PFSK-1 (cell line): Measurements from ENCODE around the gene VCPKMT.

Experiments used
- FOXP2 ChIP-seq: optimal IDR thresholded peaks from 2 replicates; pipeline ENCODE3; 2011; ENCODE audit warnings: borderline replicate concordance, control low read depth, inconsistent platforms; ENCODE audit not compliant: insufficient read depth; ENCODE audit errors: extremely low read length, extremely low read depth
- POLR2AphosphoS5 ChIP-seq: IDR thresholded peaks from 2 replicates; pipeline ENCODE4 v1.6.1; 2012; ENCODE audit warnings: low read depth, mild to moderate bottlenecking, control low read depth, low read length, moderate library complexity
- REST ChIP-seq, 2 experiments: IDR thresholded peaks; 2 replicates each; pipeline versions ENCODE4 v1.6.1 to v1.8.0; 2011 to 2012; ENCODE audit warnings: low read depth in 2 of 2, low read length in 2 of 2, control low read depth in 1 of 2, inconsistent platforms in 1 of 2, mild to moderate bottlenecking in 1 of 2, moderate library complexity in 1 of 2; ENCODE audit not compliant: insufficient read depth in 1 of 2
- SIN3A ChIP-seq: IDR thresholded peaks from 2 replicates; pipeline ENCODE4 v1.6.1; 2012; ENCODE audit warnings: mild to moderate bottlenecking, low read length, moderate library complexity, borderline replicate concordance; ENCODE audit not compliant: insufficient read depth
- TAF1 ChIP-seq: IDR thresholded peaks from 2 replicates; pipeline ENCODE4 v1.6.1; 2012; ENCODE audit warnings: low read length, control low read depth, borderline replicate concordance; ENCODE audit not compliant: insufficient read depth

The VCPKMT gene

GRCh38 chr14:50094056-50094755 lies 22.2 kb downstream of the VCPKMT start:
- TF ChIP-seq SIN3A (no peak), FOXP2 (no peak), TAF1 (no peak), POLR2AphosphoS5 (no peak), REST (IDR thresholded peaks at IDR 0.05; ENCODE audit: insufficient read depth in 1 of 2, low read depth in 2 of 2, low read length in 2 of 2) (no peak)

- no peak for TF ChIP-seq FOXP2
- no peak for TF ChIP-seq POLR2AphosphoS5
- TF ChIP-seq TAF1: no peak
- no peak for TF ChIP-seq REST (IDR thresholded peaks at IDR 0.05; ENCODE audit: insufficient read depth in 1 of 2, low read depth in 2 of 2, low read length in 2 of 2)
- no peak for TF ChIP-seq SIN3A
Observed at GRCh38 chr14:50093496-50093895, 22.9 kb downstream of the VCPKMT start.

DNA sequence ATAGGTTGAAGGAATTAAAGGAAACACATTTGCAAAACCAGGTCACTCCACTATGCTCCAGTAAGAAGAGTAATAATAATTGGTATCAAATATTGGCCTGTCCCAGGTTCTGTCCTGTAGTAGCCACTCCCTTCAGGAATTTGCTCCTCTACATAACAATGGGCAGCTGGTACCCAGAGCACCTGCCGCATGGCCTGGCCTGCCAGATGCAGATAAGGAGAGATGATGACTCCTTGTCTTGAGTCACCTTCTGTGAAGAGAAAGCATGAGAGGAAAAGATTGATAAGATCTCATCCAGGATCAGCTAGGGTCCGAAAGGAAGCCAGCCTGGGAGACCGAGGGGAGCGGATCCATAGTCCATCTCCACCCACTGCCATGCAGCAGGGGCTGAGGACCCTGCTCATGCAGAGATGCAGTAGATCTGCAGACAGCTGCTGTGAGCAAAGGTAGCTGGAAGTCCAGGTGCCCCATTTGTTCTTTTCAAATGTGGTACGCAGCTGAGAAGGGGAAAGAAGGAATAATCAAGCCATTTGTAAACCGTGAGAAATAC lies 24.3 kb downstream of the VCPKMT start:
- TF ChIP-seq POLR2AphosphoS5 (no peak), REST (IDR thresholded peaks at IDR 0.05; ENCODE audit: insufficient read depth in 1 of 2, low read depth in 2 of 2, low read length in 2 of 2) (no peak), TAF1 (no peak), SIN3A (no peak), FOXP2 (no peak)

DNA sequence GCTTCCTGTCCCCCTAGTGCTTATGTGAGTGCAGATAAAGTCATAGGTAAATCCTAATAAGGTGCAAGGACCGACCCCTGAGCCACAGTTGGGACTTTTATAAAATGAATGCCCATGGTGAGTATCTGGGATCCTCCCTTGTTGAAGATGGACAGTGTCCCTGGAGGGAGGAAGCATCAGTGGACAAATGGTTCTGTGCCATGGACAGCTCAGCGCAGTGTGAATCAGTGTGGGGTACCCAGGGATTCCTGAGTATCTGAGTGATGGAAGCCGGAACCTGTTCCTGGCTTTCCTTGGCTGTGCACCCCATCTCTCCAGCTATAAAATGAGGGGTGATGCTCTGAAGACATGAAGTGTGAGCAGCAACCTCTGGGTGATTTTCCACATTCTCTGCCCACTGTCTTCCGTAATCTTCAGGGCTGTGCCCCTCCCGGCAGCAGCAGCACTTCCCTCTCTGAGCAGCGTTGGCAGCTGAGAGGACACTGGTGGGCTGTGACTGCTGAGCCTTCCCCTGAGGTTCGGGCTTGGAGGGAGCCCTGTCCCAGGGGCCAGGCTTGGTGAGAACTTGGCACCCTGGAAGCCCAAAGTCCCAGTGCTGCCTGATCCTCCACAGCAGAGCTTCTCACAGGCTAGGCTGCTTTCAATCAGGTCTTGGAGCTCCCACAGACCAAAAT lies 25.0 kb downstream of the VCPKMT start:
- no peak for TF ChIP-seq TAF1

DNA sequence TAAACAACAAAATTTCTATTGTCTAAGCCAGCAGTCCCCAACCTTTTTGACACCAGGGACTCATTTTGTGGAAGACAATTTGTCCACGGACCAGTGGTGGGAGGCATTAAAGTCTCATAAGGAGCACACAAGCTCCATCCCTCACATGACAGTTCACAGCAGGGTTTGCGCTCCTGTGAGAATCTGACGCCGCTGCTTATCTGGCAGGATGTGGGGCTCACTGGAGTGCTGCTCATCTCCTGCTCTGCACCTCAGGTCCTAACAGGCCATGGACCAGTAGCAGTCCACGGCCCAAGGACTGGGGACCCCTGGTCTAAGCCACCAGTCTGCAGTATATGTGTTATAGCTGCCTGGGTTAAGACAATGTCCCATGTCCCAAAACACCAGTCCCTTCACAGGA lies 27.2 kb downstream of the VCPKMT start:
- no peak for TF ChIP-seq FOXP2
- TF ChIP-seq POLR2AphosphoS5: no peak
- no peak for TF ChIP-seq TAF1
- no peak for TF ChIP-seq SIN3A
- no peak for TF ChIP-seq REST (IDR thresholded peaks at IDR 0.05; ENCODE audit: insufficient read depth in 1 of 2, low read depth in 2 of 2, low read length in 2 of 2)
